Neural cell (in vitro differentiated cells): Measurements from ENCODE around the gene KRT16. TPM values are rescaled to one million over a fixed set of nuclear protein-coding genes. Genes with fewer than 3 reads are reported as not detected.
"Not testable (repeated sequence)": the region's sequence is repeated elsewhere in the genome, so short reads cannot be mapped to it uniquely, and the experiment has no call there.

Source experiments
- H2AFZ ChIP-seq: fragments of 200-600, 300-800 bp; sonication (generic), shearing (Covaris generic); 2 replicates; pipeline ENCODE4 v1.6.0; 2014; ENCODE audit warnings: low read depth, mild to moderate bottlenecking, antibody characterized with exemption, low read length, moderate library complexity
- H3F3A ChIP-seq: fragments of 200-600 bp; shearing (Covaris generic); 2 replicates; pipeline ENCODE4 v1.6.1; 2016; ENCODE audit warnings: mild to moderate bottlenecking, moderate library complexity, mixed read lengths, antibody characterized with exemption, low read length; ENCODE audit not compliant: insufficient read depth, poor library complexity, severe bottlenecking
- H3K27ac ChIP-seq: fragments of 200-600, 300-800 bp; sonication (generic), shearing (Covaris generic); 2 replicates; pipeline ENCODE4 v1.5.1; 2014; ENCODE audit warnings: mild to moderate bottlenecking, low read length, moderate library complexity
- H3K27me3 ChIP-seq: fragments of 300-800, 200-600 bp; sonication (generic), shearing (Covaris generic); 2 replicates; pipeline ENCODE4 v1.6.0; 2014; ENCODE audit warnings: mild to moderate bottlenecking, low read depth, low read length, moderate library complexity; ENCODE audit not compliant: insufficient read depth
- H3K36me3 ChIP-seq: fragments of 300-800, 200-600 bp; sonication (generic), shearing (Covaris generic); 2 replicates; pipeline ENCODE4 v1.5.1; 2014; ENCODE audit warnings: mild to moderate bottlenecking, antibody characterized with exemption, low read length, moderate library complexity; ENCODE audit not compliant: insufficient read depth
- H3K4me2 ChIP-seq: fragments of 300-800, 200-600 bp; sonication (generic), shearing (Covaris generic); 2 replicates; pipeline ENCODE4 v1.6.0; 2014; ENCODE audit warnings: mild to moderate bottlenecking, low read length
- H3K4me3 ChIP-seq: fragments of 300-800, 200-600 bp; sonication (generic), shearing (Covaris generic); 2 replicates; pipeline ENCODE4 v1.5.1; 2014; ENCODE audit warnings: mild to moderate bottlenecking, low read length, moderate library complexity
- H3K79me2 ChIP-seq: fragments of 200-600 bp; shearing (Covaris generic); replicated peaks from 2 replicates; pipeline ENCODE4 v1.6.0; 2014; ENCODE audit warnings: mild to moderate bottlenecking, low read length, moderate library complexity; ENCODE audit not compliant: insufficient read depth
- H3K9ac ChIP-seq: fragments of 300-800, 200-600 bp; sonication (generic), shearing (Covaris generic); 2 replicates; pipeline ENCODE4 v1.6.1; 2016; ENCODE audit warnings: mild to moderate bottlenecking, low read length, mixed read lengths
- H3K9me2 ChIP-seq: fragments of 200-600 bp; shearing (Covaris generic); 2 replicates; pipeline ENCODE4 v1.6.1; 2016; ENCODE audit warnings: mild to moderate bottlenecking, low read length, mixed read lengths; ENCODE audit not compliant: insufficient read depth
- H3K9me3 ChIP-seq: fragments of 200-600, 300-800 bp; sonication (generic), shearing (Covaris generic); 2 replicates; pipeline ENCODE4 v1.6.1; 2016; ENCODE audit warnings: mild to moderate bottlenecking, mixed run types, low read length, moderate library complexity, mixed read lengths
- H4K20me1 ChIP-seq: fragments of 200-600 bp; shearing (Covaris generic); 2 replicates; pipeline ENCODE4 v1.6.1; 2016; ENCODE audit warnings: mild to moderate bottlenecking, mixed run types; ENCODE audit not compliant: insufficient read depth
- EP300 ChIP-seq: fragments of 450-650 bp; conservative IDR thresholded peaks from 2 replicates; pipeline ENCODE4 v1.6.1; 2014; ENCODE audit warnings: antibody characterized with exemption, mild to moderate bottlenecking, moderate library complexity; ENCODE audit not compliant: poor library complexity, severe bottlenecking
- EZH2 ChIP-seq: fragments of 200-600, 300-800 bp; shearing (Covaris generic), sonication (generic); IDR thresholded peaks from 2 replicates; pipeline ENCODE4 v1.6.1; 2014; ENCODE audit warnings: antibody characterized with exemption, low read length, borderline replicate concordance, mild to moderate bottlenecking; ENCODE audit not compliant: insufficient read depth, poor library complexity, severe bottlenecking
- MXI1 ChIP-seq: fragments of 450-650 bp; conservative IDR thresholded peaks from 2 replicates; pipeline ENCODE4 v1.6.1; 2014; ENCODE audit warnings: antibody characterized with exemption, mild to moderate bottlenecking; ENCODE audit not compliant: poor library complexity, severe bottlenecking
- POLR2AphosphoS5 ChIP-seq: IDR thresholded peaks from 2 replicates; pipeline ENCODE4 v1.6.1; 2012
- RAD21 ChIP-seq: fragments of 450-650 bp; conservative IDR thresholded peaks from 2 replicates; pipeline ENCODE4 v1.6.1; 2014; ENCODE audit warnings: antibody characterized with exemption, mild to moderate bottlenecking, moderate library complexity
- SMC3 ChIP-seq: fragments of 450-650 bp; conservative IDR thresholded peaks from 2 replicates; pipeline ENCODE4 v1.6.1; 2014; ENCODE audit warnings: antibody characterized with exemption, mild to moderate bottlenecking, moderate library complexity; ENCODE audit not compliant: poor library complexity
- TAF1 ChIP-seq: IDR thresholded peaks from 2 replicates; pipeline ENCODE4 v1.6.1; 2012; ENCODE audit warnings: low read depth
- polyA plus RNA-seq: library from polyadenylated mRNA; depleted of rRNA; stranded (reverse); fragments of >200 nt; gene quantifications from 2 replicates; pipeline ENCODE4 v1.2.3, GENCODE V29; 2014
- TF ChIP-seq, protein P1 (sequence below): IDR thresholded peaks from 2 replicates; pipeline ENCODE4 v1.6.1; 2012; ENCODE audit warnings: borderline replicate concordance
- TF ChIP-seq, protein P2 (sequence below): fragments of 450-650 bp; IDR thresholded peaks from 2 replicates; pipeline ENCODE4 v1.5.1; 2014; ENCODE audit warnings: antibody characterized with exemption, mild to moderate bottlenecking, moderate library complexity; ENCODE audit not compliant: poor library complexity, severe bottlenecking

KRT16 gene
- polyA plus RNA-seq, 1 donor from 2014 or later: not detected

DNA sequence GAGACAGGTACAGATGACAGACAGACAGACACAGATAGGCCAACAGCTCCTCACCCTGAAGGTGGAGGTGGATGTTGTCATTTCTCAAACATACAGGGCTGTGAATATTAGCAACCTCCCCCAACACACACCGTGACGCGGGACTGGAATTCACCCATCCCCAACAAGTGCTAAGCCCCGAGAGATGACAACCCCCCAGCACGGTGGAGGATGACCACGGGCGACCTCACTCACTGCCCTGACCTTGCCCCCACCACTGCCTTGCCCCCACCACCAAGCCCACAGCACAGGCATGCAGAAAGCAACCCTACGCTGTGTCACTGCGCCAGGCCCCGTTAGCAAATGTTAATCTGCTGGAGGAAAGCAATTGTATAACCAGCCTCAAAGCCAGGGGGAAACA is 16.7 kb upstream of the KRT16 start:
- no peak overlapping the region for H3K9ac ChIP-seq
- H3F3A ChIP-seq: no peaks in the 10 kb centered on the region
- H3K9me2 ChIP-seq: no peaks in the 10 kb centered on the region
- H3K27me3 ChIP-seq: no peaks in the 10 kb centered on the region
- no peak overlapping the region for H3K4me3 ChIP-seq
- no peak for TF ChIP-seq MXI1
- no peak overlapping the region for H2AFZ ChIP-seq
- H3K36me3 ChIP-seq: no peaks in the 10 kb centered on the region
- no peaks in the 10 kb centered on the region for H3K79me2 ChIP-seq
- H3K4me2 ChIP-seq: no peak overlapping the region
- no peaks in the 10 kb centered on the region for H4K20me1 ChIP-seq
- no peak overlapping the region for H3K27ac ChIP-seq
- H3K9me3 ChIP-seq: no peaks in the 10 kb centered on the region

DNA sequence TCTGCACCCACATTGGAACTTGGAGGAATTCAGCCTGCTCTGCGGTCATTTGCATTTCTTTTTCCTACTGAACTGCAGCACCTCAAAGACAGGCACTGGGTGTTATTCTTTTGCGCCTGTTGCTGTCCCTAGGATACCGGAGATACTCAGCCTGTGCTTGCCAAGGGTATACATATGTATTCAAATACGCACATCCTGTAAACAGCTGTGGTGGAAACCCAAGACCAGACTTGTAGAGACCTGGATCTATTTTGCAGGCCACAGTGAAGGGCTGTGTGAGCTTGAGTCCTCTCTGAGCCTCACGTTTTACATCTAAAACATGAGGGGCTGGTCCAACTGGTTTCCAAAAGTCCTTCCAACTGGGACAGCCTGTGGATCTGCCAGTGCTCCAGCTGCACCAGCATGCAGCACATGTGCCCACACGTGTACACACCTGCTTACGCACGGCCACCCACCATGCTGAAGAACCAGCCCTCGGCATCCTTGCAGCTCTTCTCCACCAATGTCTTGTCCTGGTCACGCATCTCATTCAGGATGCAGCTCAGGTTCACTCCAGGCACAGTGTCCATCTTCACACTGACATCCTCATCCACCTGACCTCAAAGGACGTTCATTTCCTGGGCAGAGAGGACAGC is 16.2 kb upstream of the KRT16 start:
- H3K4me2 ChIP-seq, H2AFZ ChIP-seq, H4K20me1 ChIP-seq, H3K27ac ChIP-seq, H3F3A ChIP-seq, H3K9me2 ChIP-seq, H3K79me2 ChIP-seq, H3K36me3 ChIP-seq, H3K27me3 ChIP-seq, H3K4me3 ChIP-seq, H3K9ac ChIP-seq, H3K9me3 ChIP-seq: not testable (repeated sequence)

DNA sequence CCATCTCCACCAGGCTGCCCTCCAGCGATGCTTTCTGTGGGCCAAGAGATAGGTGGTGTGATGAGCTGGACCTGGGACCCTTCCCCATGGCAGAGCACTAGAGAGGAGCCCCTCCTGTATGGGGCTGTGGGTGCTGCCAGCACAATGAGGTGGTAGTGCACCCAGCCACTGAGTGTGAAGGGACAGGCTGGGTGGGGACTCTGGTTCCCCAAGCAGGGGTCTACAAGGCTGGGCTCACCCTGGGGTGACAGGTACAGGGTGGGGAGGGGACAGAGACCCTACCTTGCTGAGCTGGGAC is 15.5 kb upstream of the KRT16 start:
- not testable (repeated sequence) for H3K36me3 ChIP-seq, H3K9me3 ChIP-seq, H3K9me2 ChIP-seq, H2AFZ ChIP-seq, H3K79me2 ChIP-seq, H4K20me1 ChIP-seq, H3K27me3 ChIP-seq, H3K4me2 ChIP-seq, H3F3A ChIP-seq, H3K9ac ChIP-seq, H3K4me3 ChIP-seq, H3K27ac ChIP-seq

DNA sequence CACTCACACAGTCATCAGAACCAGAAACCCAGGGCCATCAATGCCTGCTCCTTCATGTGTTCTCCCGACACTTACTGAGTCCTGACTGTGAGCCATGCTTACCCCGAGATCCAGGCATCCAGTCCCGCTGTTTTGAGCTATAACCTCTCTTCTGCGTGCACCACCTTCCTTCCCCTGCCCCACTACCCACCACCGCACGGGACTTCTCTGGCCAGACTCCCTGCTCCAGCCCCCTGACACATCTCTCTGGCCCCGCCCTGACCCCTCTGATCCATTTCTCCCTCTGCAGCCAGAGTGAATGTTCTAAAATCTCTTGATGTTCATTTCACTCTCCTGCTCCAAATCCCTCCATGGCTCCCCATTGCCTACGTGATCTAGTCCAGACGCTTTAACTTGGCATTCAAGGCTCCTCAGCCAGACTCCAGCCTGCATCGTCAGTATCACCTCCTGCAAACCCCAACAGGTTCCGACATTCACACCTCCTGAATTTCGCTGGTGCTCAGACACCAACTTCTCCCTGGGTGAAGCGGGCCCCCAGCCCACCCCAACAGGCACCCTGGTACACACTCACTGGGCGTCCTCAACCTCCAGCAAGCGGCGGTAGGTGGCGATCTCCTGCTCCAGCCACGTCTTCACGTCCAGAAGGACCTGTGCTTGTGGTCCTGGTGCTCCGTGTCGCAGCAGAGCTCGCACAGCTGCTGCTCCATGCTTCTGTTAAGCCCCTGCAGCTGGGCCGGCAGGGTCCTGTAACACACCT is 14.9 kb upstream of the KRT16 start:
- Histone ChIP-seq H3K4me3 (no peak overlapping the region), H2AFZ (no peak overlapping the region), H3K9ac (no peak overlapping the region), H3K9me2 (no peaks in the 10 kb centered on the region), H4K20me1 (no peaks in the 10 kb centered on the region), H3F3A (no peaks in the 10 kb centered on the region), H3K4me2 (no peak overlapping the region), H3K36me3 (no peaks in the 10 kb centered on the region), H3K9me3 (no peaks in the 10 kb centered on the region), H3K27me3 (no peaks in the 10 kb centered on the region), H3K79me2 (no peaks in the 10 kb centered on the region), H3K27ac (no peak overlapping the region)
- TF ChIP-seq, protein P1, sequence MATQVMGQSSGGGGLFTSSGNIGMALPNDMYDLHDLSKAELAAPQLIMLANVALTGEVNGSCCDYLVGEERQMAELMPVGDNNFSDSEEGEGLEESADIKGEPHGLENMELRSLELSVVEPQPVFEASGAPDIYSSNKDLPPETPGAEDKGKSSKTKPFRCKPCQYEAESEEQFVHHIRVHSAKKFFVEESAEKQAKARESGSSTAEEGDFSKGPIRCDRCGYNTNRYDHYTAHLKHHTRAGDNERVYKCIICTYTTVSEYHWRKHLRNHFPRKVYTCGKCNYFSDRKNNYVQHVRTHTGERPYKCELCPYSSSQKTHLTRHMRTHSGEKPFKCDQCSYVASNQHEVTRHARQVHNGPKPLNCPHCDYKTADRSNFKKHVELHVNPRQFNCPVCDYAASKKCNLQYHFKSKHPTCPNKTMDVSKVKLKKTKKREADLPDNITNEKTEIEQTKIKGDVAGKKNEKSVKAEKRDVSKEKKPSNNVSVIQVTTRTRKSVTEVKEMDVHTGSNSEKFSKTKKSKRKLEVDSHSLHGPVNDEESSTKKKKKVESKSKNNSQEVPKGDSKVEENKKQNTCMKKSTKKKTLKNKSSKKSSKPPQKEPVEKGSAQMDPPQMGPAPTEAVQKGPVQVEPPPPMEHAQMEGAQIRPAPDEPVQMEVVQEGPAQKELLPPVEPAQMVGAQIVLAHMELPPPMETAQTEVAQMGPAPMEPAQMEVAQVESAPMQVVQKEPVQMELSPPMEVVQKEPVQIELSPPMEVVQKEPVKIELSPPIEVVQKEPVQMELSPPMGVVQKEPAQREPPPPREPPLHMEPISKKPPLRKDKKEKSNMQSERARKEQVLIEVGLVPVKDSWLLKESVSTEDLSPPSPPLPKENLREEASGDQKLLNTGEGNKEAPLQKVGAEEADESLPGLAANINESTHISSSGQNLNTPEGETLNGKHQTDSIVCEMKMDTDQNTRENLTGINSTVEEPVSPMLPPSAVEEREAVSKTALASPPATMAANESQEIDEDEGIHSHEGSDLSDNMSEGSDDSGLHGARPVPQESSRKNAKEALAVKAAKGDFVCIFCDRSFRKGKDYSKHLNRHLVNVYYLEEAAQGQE: no peak
- TF ChIP-seq MXI1: no peak
- TF ChIP-seq POLR2AphosphoS5: no peak
- no peak for TF ChIP-seq EZH2
- no peak for TF ChIP-seq RAD21
- TF ChIP-seq TAF1: no peak
- no peak for TF ChIP-seq EP300
- no peak for TF ChIP-seq SMC3
- TF ChIP-seq, protein P2, sequence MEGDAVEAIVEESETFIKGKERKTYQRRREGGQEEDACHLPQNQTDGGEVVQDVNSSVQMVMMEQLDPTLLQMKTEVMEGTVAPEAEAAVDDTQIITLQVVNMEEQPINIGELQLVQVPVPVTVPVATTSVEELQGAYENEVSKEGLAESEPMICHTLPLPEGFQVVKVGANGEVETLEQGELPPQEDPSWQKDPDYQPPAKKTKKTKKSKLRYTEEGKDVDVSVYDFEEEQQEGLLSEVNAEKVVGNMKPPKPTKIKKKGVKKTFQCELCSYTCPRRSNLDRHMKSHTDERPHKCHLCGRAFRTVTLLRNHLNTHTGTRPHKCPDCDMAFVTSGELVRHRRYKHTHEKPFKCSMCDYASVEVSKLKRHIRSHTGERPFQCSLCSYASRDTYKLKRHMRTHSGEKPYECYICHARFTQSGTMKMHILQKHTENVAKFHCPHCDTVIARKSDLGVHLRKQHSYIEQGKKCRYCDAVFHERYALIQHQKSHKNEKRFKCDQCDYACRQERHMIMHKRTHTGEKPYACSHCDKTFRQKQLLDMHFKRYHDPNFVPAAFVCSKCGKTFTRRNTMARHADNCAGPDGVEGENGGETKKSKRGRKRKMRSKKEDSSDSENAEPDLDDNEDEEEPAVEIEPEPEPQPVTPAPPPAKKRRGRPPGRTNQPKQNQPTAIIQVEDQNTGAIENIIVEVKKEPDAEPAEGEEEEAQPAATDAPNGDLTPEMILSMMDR: no peak

DNA sequence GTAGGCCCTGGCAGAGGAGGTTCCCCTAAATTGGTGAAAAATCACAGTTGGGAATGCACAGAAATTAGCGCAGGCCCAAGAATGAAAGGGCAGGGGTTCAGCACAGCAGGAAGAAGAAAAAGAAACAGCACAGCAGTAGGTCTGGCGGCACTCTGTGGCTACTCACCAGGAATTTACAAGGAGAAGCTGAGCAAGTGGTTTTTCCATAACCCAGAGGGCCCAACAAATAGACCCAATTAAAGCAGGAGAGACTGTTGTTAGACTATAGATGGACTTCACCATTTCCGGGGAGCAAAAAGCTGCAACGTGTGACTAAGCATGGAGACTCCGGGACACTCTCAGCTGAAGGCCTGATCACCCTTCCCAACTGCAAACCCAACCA is 14.3 kb upstream of the KRT16 start:
- not testable (repeated sequence) for H3K4me3 ChIP-seq, H3K9me3 ChIP-seq, H2AFZ ChIP-seq, H3F3A ChIP-seq, H3K27me3 ChIP-seq, H4K20me1 ChIP-seq, H3K9ac ChIP-seq, H3K36me3 ChIP-seq, H3K79me2 ChIP-seq, H3K4me2 ChIP-seq, H3K27ac ChIP-seq, H3K9me2 ChIP-seq
